Measurements from ENCODE around the gene SYNDIG1. TPM values are rescaled to one million over a fixed set of nuclear protein-coding genes. Genes with fewer than 3 reads are reported as not detected.

The SYNDIG1 gene
- polyA plus RNA-seq, 1 experiment = not detected

DNA sequence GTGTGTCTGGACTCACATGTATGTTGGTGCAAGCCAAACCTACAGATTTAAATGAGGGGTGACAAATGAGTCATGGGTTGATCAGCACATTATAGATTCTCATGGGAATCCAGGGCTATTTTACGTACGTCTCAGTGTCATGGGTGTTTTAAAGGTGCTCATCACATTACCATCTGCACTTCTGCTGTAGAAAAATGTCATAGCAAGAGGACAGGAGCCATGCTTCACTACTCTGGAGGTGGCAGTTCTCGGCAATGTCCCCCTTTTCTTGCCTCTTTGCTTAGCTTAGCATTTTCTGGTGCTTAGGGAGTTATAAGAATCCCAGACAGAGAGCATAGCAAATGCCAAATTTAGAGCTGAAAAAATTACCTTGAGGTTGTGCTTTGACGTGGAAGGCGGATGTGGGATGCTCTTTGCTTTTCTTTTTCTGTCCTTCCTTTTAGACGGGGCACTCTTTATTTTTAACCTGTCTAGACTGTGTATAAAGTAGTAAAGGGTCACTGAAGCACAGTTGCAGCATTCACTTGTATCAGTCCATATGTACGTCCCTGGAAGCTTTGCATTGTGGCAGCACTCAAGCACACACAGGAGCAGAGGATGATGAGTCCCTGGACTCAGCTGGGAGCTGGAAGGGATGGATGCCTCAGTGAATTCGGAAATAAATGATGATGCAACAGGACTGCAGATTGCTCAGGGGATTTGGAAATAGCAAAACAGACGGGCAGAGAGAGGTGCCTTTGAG, 139.7 kb downstream of the SYNDIG1 start:
- no peaks in the 10 kb centered on the region for H3K9me3 ChIP-seq (ENCODE audit: control insufficient read depth, insufficient read depth, low read length)
- no peak for DNase-seq (ENCODE audit: low read depth, low spot score)
- peaks cover 9% of the 10 kb centered on the region for H3K27me3 ChIP-seq (ENCODE audit: control insufficient read depth, insufficient read depth, low read length)
- no peak overlapping the region for H3K27ac ChIP-seq (ENCODE audit: low read depth, low read length)
- TF ChIP-seq, protein P1, sequence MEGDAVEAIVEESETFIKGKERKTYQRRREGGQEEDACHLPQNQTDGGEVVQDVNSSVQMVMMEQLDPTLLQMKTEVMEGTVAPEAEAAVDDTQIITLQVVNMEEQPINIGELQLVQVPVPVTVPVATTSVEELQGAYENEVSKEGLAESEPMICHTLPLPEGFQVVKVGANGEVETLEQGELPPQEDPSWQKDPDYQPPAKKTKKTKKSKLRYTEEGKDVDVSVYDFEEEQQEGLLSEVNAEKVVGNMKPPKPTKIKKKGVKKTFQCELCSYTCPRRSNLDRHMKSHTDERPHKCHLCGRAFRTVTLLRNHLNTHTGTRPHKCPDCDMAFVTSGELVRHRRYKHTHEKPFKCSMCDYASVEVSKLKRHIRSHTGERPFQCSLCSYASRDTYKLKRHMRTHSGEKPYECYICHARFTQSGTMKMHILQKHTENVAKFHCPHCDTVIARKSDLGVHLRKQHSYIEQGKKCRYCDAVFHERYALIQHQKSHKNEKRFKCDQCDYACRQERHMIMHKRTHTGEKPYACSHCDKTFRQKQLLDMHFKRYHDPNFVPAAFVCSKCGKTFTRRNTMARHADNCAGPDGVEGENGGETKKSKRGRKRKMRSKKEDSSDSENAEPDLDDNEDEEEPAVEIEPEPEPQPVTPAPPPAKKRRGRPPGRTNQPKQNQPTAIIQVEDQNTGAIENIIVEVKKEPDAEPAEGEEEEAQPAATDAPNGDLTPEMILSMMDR (IDR thresholded peaks at IDR 0.05; ENCODE audit: low read depth, low read length) = no peak
- H3K4me3 ChIP-seq (ENCODE audit: low read depth, low read length) = no peak overlapping the region
- POLR2A ChIA-PET = interaction anchor here (0.7 to 0.9 kb wide), 2 partner anchors 14 to 26 kb away, joined by 3 read pairs; no protein-coding TSS in a partner anchor
- CTCF ChIA-PET = interaction anchor here (1.4 kb wide), 1 partner anchor 172 kb away, joined by 4 read pairs; no protein-coding TSS in a partner anchor

DNA sequence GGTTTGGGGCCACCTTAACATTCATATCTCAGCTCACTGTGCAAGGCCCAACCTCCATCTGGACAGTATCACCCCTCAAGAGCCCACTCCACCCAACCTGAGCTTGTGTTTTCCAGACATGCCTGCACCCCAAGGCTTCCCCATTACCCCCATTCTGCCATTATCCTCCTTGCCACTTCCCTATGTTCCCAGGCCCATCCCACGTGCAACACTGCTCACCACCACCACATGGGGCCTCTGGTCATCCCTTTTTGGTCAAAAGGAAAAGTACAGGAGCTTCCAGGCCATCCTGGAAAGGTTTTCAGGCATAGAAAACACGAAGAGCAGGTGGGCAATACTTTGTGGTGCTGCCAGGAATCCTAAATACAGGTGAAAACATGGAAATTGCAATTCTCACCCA, 140.3 kb downstream of the SYNDIG1 start:
- Histone ChIP-seq H3K4me3 (ENCODE audit: low read depth, low read length) (no peak overlapping the region), H3K27me3 (ENCODE audit: control insufficient read depth, insufficient read depth, low read length) (peaks cover 6% of the 10 kb centered on the region), H3K27ac (ENCODE audit: low read depth, low read length) (peak overlapping the region; percentile 21), H3K9me3 (ENCODE audit: control insufficient read depth, insufficient read depth, low read length) (no peaks in the 10 kb centered on the region)
- TF ChIP-seq, protein P1 (IDR thresholded peaks at IDR 0.05; ENCODE audit: low read depth, low read length) = no peak
- CTCF ChIA-PET = interaction anchor here (0.8 to 1.4 kb wide), 2 partner anchors 172 to 450 kb away, joined by 3 to 4 read pairs; no protein-coding TSS in a partner anchor
- POLR2A ChIA-PET = interaction anchor here (0.9 kb wide), 1 partner anchor 25 kb away, joined by 3 read pairs; no protein-coding TSS in a partner anchor
- DNase-seq (ENCODE audit: low read depth, low spot score) = no peak

DNA sequence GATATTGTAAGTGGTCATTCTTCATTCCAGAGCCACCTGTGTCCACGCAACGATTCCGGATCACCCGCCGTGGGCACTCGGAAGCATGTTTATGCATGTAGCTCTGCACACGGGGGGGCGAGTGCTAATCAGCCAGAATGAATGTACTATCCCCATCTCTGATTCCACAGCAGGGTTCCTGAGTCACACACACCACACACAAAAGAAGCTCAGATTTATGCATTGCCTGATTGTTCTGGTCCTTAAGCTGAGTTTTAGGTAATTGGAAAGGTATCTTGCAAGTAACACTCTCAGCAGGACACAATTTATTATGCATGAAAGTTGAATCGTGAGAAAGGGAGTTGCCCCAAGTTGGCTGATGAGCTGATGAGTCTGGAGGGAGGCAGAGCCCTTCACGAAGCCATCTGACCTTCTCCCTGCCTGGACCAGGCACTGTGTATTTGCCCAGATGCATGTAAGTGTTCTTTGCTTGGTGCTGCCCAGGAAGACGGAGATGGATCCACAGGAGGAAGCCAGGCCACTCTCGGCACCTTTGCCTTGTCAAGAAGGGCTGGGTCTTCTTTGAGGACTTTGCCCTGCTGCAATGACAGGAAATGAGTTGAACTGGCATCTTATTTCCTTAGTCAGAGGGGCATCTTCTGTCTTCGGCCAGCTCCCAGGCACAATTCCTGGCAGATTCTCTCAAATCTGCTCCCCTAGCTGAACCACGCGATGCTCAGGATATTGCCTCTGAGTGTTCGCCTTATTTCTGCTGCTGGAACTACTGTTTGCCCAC, 141.1 kb downstream of the SYNDIG1 start:
- Histone ChIP-seq H3K27ac (ENCODE audit: low read depth, low read length) (no peak overlapping the region), H3K4me3 (ENCODE audit: low read depth, low read length) (no peak overlapping the region), H3K27me3 (ENCODE audit: control insufficient read depth, insufficient read depth, low read length) (peaks cover 13% of the 10 kb centered on the region), H3K9me3 (ENCODE audit: control insufficient read depth, insufficient read depth, low read length) (no peaks in the 10 kb centered on the region)
- no peak for DNase-seq (ENCODE audit: low read depth, low spot score)
- POLR2A ChIA-PET = no interaction called here
- CTCF ChIA-PET = interaction anchor here (0.8 to 1.4 kb wide), 2 partner anchors 171 to 451 kb away, joined by 3 to 4 read pairs; no protein-coding TSS in a partner anchor
- TF ChIP-seq, protein P1 (IDR thresholded peaks at IDR 0.05; ENCODE audit: low read depth, low read length) = no peak

DNA sequence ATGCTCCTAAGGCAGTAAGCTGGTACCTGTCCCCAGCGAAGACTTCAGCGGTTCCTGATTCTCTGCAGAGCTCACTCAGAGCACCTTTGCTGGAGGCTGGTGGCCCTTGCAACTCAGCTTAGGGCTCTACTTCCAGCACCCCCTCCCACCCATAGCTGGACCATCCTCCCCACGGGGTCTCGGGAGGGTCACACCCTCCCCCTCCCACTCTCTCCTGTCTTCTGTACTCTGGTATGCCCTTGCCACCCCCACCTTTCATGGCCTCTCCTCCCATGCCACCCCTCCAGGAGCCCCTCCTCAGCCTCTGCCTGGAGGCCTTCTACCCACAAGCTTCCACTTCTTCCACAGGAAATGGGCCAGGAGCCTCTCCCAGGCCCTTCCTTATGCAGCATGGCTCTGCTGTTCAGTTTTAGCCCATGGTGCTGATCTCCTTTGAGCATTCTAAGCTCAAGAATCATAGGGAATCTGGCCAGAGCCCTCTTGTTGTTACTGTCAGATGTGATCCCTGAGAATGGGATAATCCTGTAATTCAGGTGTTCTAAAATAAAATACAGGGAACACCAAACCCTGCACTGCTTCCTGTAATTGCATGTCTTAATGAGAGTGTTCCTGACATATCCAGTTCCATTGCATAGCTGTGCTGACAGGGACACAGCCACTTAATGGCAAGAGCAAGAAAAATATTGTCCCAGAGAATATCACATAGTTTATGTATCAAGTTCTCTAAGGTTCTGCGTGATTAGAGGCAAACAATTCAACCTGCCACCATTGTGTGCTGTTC, 142.1 kb downstream of the SYNDIG1 start:
- TF ChIP-seq, protein P1 (IDR thresholded peaks at IDR 0.05; ENCODE audit: low read depth, low read length) = no peak
- H3K4me3 ChIP-seq (ENCODE audit: low read depth, low read length) = no peak overlapping the region

More for the DNA sequence above, 142.1 kb downstream of the SYNDIG1 start:
- Histone ChIP-seq H3K9me3 (ENCODE audit: control insufficient read depth, insufficient read depth, low read length) (no peaks in the 10 kb centered on the region), H3K27me3 (ENCODE audit: control insufficient read depth, insufficient read depth, low read length) (peaks cover 15% of the 10 kb centered on the region), H3K27ac (ENCODE audit: low read depth, low read length) (no peak overlapping the region)
- POLR2A ChIA-PET = no interaction called here
- DNase-seq (ENCODE audit: low read depth, low spot score) = no peak
- CTCF ChIA-PET = no interaction called here

Measured in AG04450 (cell line).